Adrenal gland (tissue), 12 donors: ENCODE measurements around the gene CDC42EP1. TPM values are rescaled to one million over a fixed set of nuclear protein-coding genes. Genes with fewer than 3 reads are reported as not detected.
A peak's percentile ranks its signal among the peaks of the same experiment; 100 is the strongest.

Experiments
- DNase-seq, 7 donors: peaks; one replicate each; pipeline ENCODE4 v3.0.0-alpha.2; 2019 to 2020
- H3K27ac ChIP-seq, 5 donors: fragments of 200-600 bp; sonication (generic) in 4 of 5; 1 replicate in 3 of 5; 2 replicates in 2 of 5; pipeline versions ENCODE4 v1.5.1 to v1.8.0; 2016 to 2020; ENCODE audit warnings: mild to moderate bottlenecking in 1 of 5
- H3K27me3 ChIP-seq: fragments of 200-600 bp; 2 replicates; pipeline ENCODE4 v1.8.0; 2021
- H3K36me3 ChIP-seq, 2 donors: fragments of 200-600 bp; replicated peaks in 1 of 2; 1 replicate in 1 of 2; 2 replicates in 1 of 2; pipeline versions ENCODE4 v1.5.1 to v1.8.0; 2018 to 2022
- H3K4me1 ChIP-seq, 2 donors: fragments of 200-600 bp; replicated peaks in 1 of 2; 1 replicate in 1 of 2; 2 replicates in 1 of 2; pipeline versions ENCODE4 v1.5.1 to v1.8.0; 2018 to 2021
- H3K4me3 ChIP-seq, 4 donors: fragments of 200-600 bp; sonication (generic) in 3 of 4; one replicate each; pipeline ENCODE4 v1.5.1; 2016 to 2018
- H3K9me3 ChIP-seq, 3 donors: fragments of 200-600 bp; sonication (generic) in 1 of 3; replicated peaks in 1 of 3; 1 replicate in 2 of 3; 2 replicates in 1 of 3; pipeline versions ENCODE4 v1.5.1 to v1.8.0; 2016 to 2021
- CTCF ChIP-seq, 6 experiments: fragments of 450-650 bp in 4 of 6; fragments of 200-600 bp in 2 of 6; sonication (generic) in 1 of 6; IDR thresholded peaks; 1 replicate in 5 of 6; 2 replicates in 1 of 6; pipeline versions ENCODE4 v1.5.1 to v1.8.0; 2016 to 2021; ENCODE audit warnings: antibody characterized with exemption in 6 of 6, mild to moderate bottlenecking in 2 of 6, moderate library complexity in 1 of 6
- POLR2A ChIP-seq, 2 donors: fragments of 450-650 bp; IDR thresholded peaks; one replicate each; pipeline ENCODE4 v1.6.1; 2017; ENCODE audit warnings: antibody characterized with exemption in 2 of 2, mild to moderate bottlenecking in 2 of 2, moderate library complexity in 1 of 2
- WGBS, 4 donors: extraction: QIAGEN DNeasy Blood & Tissue Kit in 2 of 4; methylation state at CpG; one replicate each; pipeline versions ENCODE4 v1.1.5 to v1.1.7; 2013 to 2017; 5-methylcytosine and 5-hydroxymethylcytosine counted together
- intact Hi-C, 2 donors: fragments of 100-400 bp; cut with DNase I; formaldehyde crosslinking; loops; one replicate each; pipeline versions ENCODE4 v1.14.1 to v1.15.0; 2022 to 2023
- polyA plus RNA-seq, 3 donors: library from polyadenylated mRNA; stranded (reverse); fragments of 200-250 nt in 2 of 3; fragments of 350-450 nt in 1 of 3; fragmentation: Illumina TruSeq in 1 of 3; extraction: RNeasy Lipid Tissue Mini Kit (QIAGEN cat#74804) in 1 of 3; gene quantifications; one replicate each; pipeline ENCODE4 v1.2.3, GENCODE V29; 2013 to 2014
- total RNA-seq, 9 donors: library from RNA; depleted of rRNA in 4 of 9; stranded (reverse); fragments of >200 nt in 4 of 9; fragments of 120-200 nt in 1 of 9; fragmentation: NEBNext Ultra II Directional in 1 of 9; extraction: Animal tissue kit (Norgen Biotek cat#: 25700) in 1 of 9; gene quantifications; one replicate each; pipeline versions ENCODE4 v1.1.0 to v1.2.4, GENCODE V29; 2013 to 2023
- donor health status: healthy with polysubstance abuse.
- donor health status: Bipolar disorder and iron deficiency.
- donor health status: DM: yes; HTN: yes; CAD: no.
- donor health status: DM: no; HTN: no; CAD: no.
- donor health status: DM: no; HTN: no; CAD: no.
- donor health status: DM: yes; HTN: yes; CAD: no.

CDC42EP1 gene
- total and polyA plus RNA-seq, 12 donors = 9.2 to 159 (median 92.8) TPM

DNA sequence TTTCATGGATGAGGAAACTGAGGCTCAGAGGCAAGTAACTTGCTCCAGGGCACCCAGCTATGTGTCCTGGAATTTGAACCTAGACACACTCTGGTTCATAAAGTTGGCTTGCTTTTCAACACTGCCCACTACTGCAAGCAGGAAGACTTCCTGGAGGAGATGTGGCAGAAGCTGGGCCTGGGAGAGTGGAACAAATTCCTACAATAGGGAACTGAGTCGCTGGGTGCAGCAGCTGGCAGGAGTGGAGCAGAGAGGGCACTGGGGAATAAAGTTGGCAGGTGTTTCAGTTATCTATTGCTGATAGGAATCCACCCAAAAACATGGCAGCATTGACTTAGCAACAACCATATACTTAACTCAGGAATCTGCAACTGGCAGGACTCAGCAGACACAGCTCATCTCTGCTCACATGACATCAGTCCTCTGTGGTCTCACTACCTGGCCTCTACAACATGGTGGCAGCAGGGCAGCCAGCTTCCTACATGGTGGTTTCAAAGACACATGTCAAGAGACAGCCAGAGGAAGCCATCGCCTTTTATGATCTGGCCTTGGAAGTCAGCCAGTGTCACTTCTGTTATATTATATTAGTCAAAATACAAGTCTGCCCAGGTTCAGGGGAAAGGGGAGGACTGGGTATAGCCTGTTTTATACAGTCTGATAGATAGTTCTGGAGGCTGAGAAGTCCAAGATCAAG lies 30.5 kb upstream of the CDC42EP1 start:
- H3K4me3 ChIP-seq = no peak overlapping the region
- WGBS, 4 donors = 47 to 67% (median 65%) methylated on average over 2 of the region's 2 CpGs
- H3K27ac ChIP-seq = no peak overlapping the region
- no peak for TF ChIP-seq POLR2A (IDR thresholded peaks at IDR 0.05)
- no peak for TF ChIP-seq CTCF (IDR thresholded peaks at IDR 0.05)
- intact Hi-C loops = no loop called here
- H3K4me1 ChIP-seq = peaks cover 5 to 15% of the 10 kb centered on the region in 2 donors
- no peaks in the 10 kb centered on the region for H3K9me3 ChIP-seq
- H3K27me3 ChIP-seq = no peaks in the 10 kb centered on the region
- DNase-seq = peak in 1 of 7 donors; percentile 52
- no peaks in the 10 kb centered on the region for H3K36me3 ChIP-seq

DNA sequence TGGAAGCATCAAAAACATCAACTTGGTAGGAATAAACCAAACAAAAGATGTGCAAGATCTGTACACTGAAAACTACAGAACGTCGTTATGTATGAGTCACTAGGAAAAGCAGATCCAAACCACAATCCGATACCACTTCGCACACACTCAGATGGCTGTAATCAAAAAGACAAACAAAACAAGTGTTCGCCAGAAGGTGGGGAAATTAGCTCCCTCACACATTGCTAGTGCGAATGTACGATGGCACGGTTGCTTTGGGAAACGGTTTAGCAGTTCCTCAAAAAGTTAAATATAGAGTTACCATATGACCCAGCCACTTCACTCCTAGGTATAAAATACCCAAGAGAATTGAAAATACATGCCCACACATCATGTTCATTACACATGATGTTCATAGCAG lies 26.3 kb upstream of the CDC42EP1 start:
- Histone ChIP-seq H3K27ac (no peak overlapping the region), H3K9me3 (no peaks in the 10 kb centered on the region), H3K4me1 (peaks cover 0 to 2% of the 10 kb centered on the region in 2 donors), H3K27me3 (no peaks in the 10 kb centered on the region), H3K4me3 (no peak overlapping the region), H3K36me3 (no peaks in the 10 kb centered on the region)
- intact Hi-C loops = no loop called here
- DNase-seq = no peak
- WGBS, 4 donors = 57 to 75% (median 68%) methylated on average over 9 of the region's 9 CpGs
- TF ChIP-seq POLR2A (IDR thresholded peaks at IDR 0.05) = no peak
- TF ChIP-seq CTCF (IDR thresholded peaks at IDR 0.05) = no peak

DNA sequence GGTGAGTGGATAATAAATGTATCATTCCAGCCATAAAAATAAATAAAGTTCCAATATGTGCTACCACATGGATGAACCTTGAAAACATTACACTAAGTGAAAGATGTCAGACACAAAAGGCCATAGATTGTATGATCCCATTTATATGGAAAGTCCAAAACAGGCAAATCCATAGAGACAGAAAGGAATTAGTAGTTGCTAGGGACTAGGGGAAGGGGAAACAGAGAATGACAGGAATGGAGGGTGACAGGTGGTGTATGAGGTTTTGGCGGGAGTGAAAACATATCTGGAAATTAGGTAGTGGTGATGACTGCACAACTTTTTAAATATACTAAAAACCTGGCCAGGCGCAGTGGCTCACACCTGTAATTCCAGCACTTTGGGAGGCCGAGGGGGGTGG lies 25.8 kb upstream of the CDC42EP1 start:
- no peaks in the 10 kb centered on the region for H3K27me3 ChIP-seq
- H3K36me3 ChIP-seq = no peaks in the 10 kb centered on the region
- H3K4me3 ChIP-seq = no peak overlapping the region
- peaks cover 0 to 4% of the 10 kb centered on the region in 2 donors for H3K4me1 ChIP-seq
- no peak overlapping the region for H3K27ac ChIP-seq
- H3K9me3 ChIP-seq = no peaks in the 10 kb centered on the region
- no peak for DNase-seq
- intact Hi-C loops = no loop called here
- 85 to 92% (median 88%) methylated on average over 3 of the region's 3 CpGs for WGBS, 4 donors
- TF ChIP-seq CTCF (IDR thresholded peaks at IDR 0.05) (no peak), POLR2A (IDR thresholded peaks at IDR 0.05) (no peak)

- H3K27me3 ChIP-seq = no peaks in the 10 kb centered on the region
- TF ChIP-seq CTCF (IDR thresholded peaks at IDR 0.05) = no peak
- no peak for TF ChIP-seq POLR2A (IDR thresholded peaks at IDR 0.05)
- H3K4me1 ChIP-seq = peaks cover 0 to 4% of the 10 kb centered on the region in 2 donors
- DNase-seq = no peak
- intact Hi-C loops = no loop called here
- H3K9me3 ChIP-seq = no peaks in the 10 kb centered on the region
- WGBS, 4 donors = 48 to 80% (median 68%) methylated on average over 6 of the region's 6 CpGs
- H3K27ac ChIP-seq = no peak overlapping the region
- H3K36me3 ChIP-seq = no peaks in the 10 kb centered on the region
- H3K4me3 ChIP-seq = no peak overlapping the region
These were observed 25.1 kb upstream of the CDC42EP1 start for GRCh38 chr22:37535159-37535558.
